ENCODE data around the gene FBXO33. TPM values are rescaled to one million over a fixed set of nuclear protein-coding genes. Genes with fewer than 3 reads are reported as not detected.
A peak's percentile ranks its signal among the peaks of the same experiment; 100 is the strongest.

Gene FBXO33
- total RNA-seq, 1 experiment from 2014 or later: 21.9 TPM

GRCh38 chr14:39381366-39381765 is 50.9 kb downstream of the FBXO33 start:
- ChIA-PET POLR2A (ENCODE audit: unreplicated experiment) (interaction anchor here (0.6 kb wide), 1 partner anchor 255 kb away, joined by 5 read pairs; no protein-coding TSS in a partner anchor), CTCF (no interaction called here)
- TF ChIP-seq EZH2phosphoT487 (IDR thresholded peaks at IDR 0.05; ENCODE audit: borderline replicate concordance, low read length): no peak
- TF ChIP-seq EZH2 (IDR thresholded peaks at IDR 0.05; ENCODE audit: low read length, unreplicated experiment): no peak
- no peak for TF ChIP-seq CTCF (conservative IDR thresholded peaks at IDR 0.05; ENCODE audit: low read depth, low read length)
- ATAC-seq (no peak), DNase-seq (no peak)
- Histone ChIP-seq H3K9me2 (replicated peaks; ENCODE audit: low read length) (no peaks in the 10 kb centered on the region), H3K4me1 (ENCODE audit: insufficient read depth, low read length) (peaks cover 9% of the 10 kb centered on the region), H3F3A (ENCODE audit: low read length, unreplicated experiment) (no peaks in the 10 kb centered on the region), H3K36me3 (ENCODE audit: low read depth, low read length) (no peaks in the 10 kb centered on the region), H3K9ac (ENCODE audit: low read length) (no peak overlapping the region), H3K79me2 (ENCODE audit: low read length) (no peaks in the 10 kb centered on the region), H4K20me1 (ENCODE audit: low read length) (no peaks in the 10 kb centered on the region), H3K27ac (ENCODE audit: low read length) (no peak overlapping the region), H3K4me2 (ENCODE audit: low read length) (no peak overlapping the region), H3K27me3 (ENCODE audit: low read length) (no peaks in the 10 kb centered on the region), H3K9me3 (ENCODE audit: low read length) (no peaks in the 10 kb centered on the region), H2AFZ (ENCODE audit: low read length) (no peak overlapping the region), H3K4me3 (ENCODE audit: low read length) (no peak overlapping the region)
- intact Hi-C loops (cut with micrococcal nuclease): no loop called here
- no TSS peak for BruUV-seq (replicated peaks)

- ATAC-seq: no peak
- H3K36me3 ChIP-seq (ENCODE audit: low read depth, low read length): no peaks in the 10 kb centered on the region
- no peaks in the 10 kb centered on the region for H3F3A ChIP-seq (ENCODE audit: low read length, unreplicated experiment)
- BruUV-seq (replicated peaks): no TSS peak
- intact Hi-C loops (cut with micrococcal nuclease): no loop called here
- ChIA-PET CTCF (no interaction called here), POLR2A (ENCODE audit: unreplicated experiment) (no interaction called here)
- peak overlapping the region; percentile 19; the same call in 1 of the 2 replicates for H3K9ac ChIP-seq (ENCODE audit: low read length)
- no peaks in the 10 kb centered on the region for H4K20me1 ChIP-seq (ENCODE audit: low read length)
- peak overlapping the region; percentile 68 for H2AFZ ChIP-seq (ENCODE audit: low read length)
- peak overlapping the region; percentile 31 for H3K4me2 ChIP-seq (ENCODE audit: low read length)
- H3K4me1 ChIP-seq (ENCODE audit: insufficient read depth, low read length): peaks cover 15% of the 10 kb centered on the region
- H3K9me2 ChIP-seq (replicated peaks; ENCODE audit: low read length): no peaks in the 10 kb centered on the region
- no peaks in the 10 kb centered on the region for H3K27me3 ChIP-seq (ENCODE audit: low read length)
- no peak overlapping the region for H3K4me3 ChIP-seq (ENCODE audit: low read length)
- no peaks in the 10 kb centered on the region for H3K79me2 ChIP-seq (ENCODE audit: low read length)
- no peak for TF ChIP-seq EZH2phosphoT487 (IDR thresholded peaks at IDR 0.05; ENCODE audit: borderline replicate concordance, low read length)
- TF ChIP-seq CTCF (conservative IDR thresholded peaks at IDR 0.05; ENCODE audit: low read depth, low read length): no peak
- no peak for TF ChIP-seq EZH2 (IDR thresholded peaks at IDR 0.05; ENCODE audit: low read length, unreplicated experiment)
- peak overlapping the region; percentile 16 for H3K27ac ChIP-seq (ENCODE audit: low read length)
- H3K9me3 ChIP-seq (ENCODE audit: low read length): no peaks in the 10 kb centered on the region
- no peak for DNase-seq
Measured at GRCh38 chr14:39376667-39377403, 55.4 kb downstream of the FBXO33 start.

- Histone ChIP-seq H3F3A (ENCODE audit: low read length, unreplicated experiment) (no peaks in the 10 kb centered on the region), H3K36me3 (ENCODE audit: low read depth, low read length) (no peaks in the 10 kb centered on the region), H3K4me3 (ENCODE audit: low read length) (no peak overlapping the region), H4K20me1 (ENCODE audit: low read length) (no peaks in the 10 kb centered on the region), H3K79me2 (ENCODE audit: low read length) (no peaks in the 10 kb centered on the region), H3K9me3 (ENCODE audit: low read length) (no peaks in the 10 kb centered on the region), H3K4me1 (ENCODE audit: insufficient read depth, low read length) (peaks cover 15% of the 10 kb centered on the region), H2AFZ (ENCODE audit: low read length) (0 out of 2 replicates have a peak overlapping the region, but pooled peaks have one; percentile 20), H3K27ac (ENCODE audit: low read length) (0 out of 2 replicates have a peak overlapping the region, but pooled peaks have one; percentile 8), H3K9ac (ENCODE audit: low read length) (no peak overlapping the region), H3K27me3 (ENCODE audit: low read length) (no peaks in the 10 kb centered on the region), H3K4me2 (ENCODE audit: low read length) (no peak overlapping the region), H3K9me2 (replicated peaks; ENCODE audit: low read length) (no peaks in the 10 kb centered on the region)
- ChIA-PET POLR2A (ENCODE audit: unreplicated experiment) (no interaction called here), CTCF (no interaction called here)
- intact Hi-C loops (cut with micrococcal nuclease): no loop called here
- DNase-seq (peak; percentile 28), ATAC-seq (peak; percentile 60)
- no TSS peak for BruUV-seq (replicated peaks)
- no peak for TF ChIP-seq EZH2phosphoT487 (IDR thresholded peaks at IDR 0.05; ENCODE audit: borderline replicate concordance, low read length)
- no peak for TF ChIP-seq EZH2 (IDR thresholded peaks at IDR 0.05; ENCODE audit: low read length, unreplicated experiment)
- TF ChIP-seq CTCF (conservative IDR thresholded peaks at IDR 0.05; ENCODE audit: low read depth, low read length): no peak
Measured at GRCh38 chr14:39374851-39375250, 57.4 kb downstream of the FBXO33 start.

Measured in PC-3 (cell line).